Activated T-cell treated with anti-CD3 and anti-CD28 coated beads, Interleukin-2, amount 50 U/mL, for 72 hours (primary cell): ENCODE results near the gene NSUN6. TPM values are rescaled to one million over a fixed set of nuclear protein-coding genes. Genes with fewer than 3 reads are reported as not detected.

Source experiments
- total RNA-seq, 2 donors: library from RNA; stranded (reverse); gene quantifications; one replicate each; pipeline ENCODE4 v1.2.3, GENCODE V29; 2022

The NSUN6 gene
- total RNA-seq, 2 donors from 2014 or later: 22.4 to 23.8 TPM

Other genes with a start within 250 kb of the NSUN6 start
- gene ARL5B, start 7.8 kb upstream of the NSUN6 start, total RNA-seq: 10 to 100 TPM; 17.5 to 18.5 TPM